ENCODE results near the gene ATP5MC3. TPM values are rescaled to one million over a fixed set of nuclear protein-coding genes. Genes with fewer than 3 reads are reported as not detected.

Gene ATP5MC3
- total RNA-seq, 3 donors from 2014 or later: 324 to 627 (median 480) TPM

DNA sequence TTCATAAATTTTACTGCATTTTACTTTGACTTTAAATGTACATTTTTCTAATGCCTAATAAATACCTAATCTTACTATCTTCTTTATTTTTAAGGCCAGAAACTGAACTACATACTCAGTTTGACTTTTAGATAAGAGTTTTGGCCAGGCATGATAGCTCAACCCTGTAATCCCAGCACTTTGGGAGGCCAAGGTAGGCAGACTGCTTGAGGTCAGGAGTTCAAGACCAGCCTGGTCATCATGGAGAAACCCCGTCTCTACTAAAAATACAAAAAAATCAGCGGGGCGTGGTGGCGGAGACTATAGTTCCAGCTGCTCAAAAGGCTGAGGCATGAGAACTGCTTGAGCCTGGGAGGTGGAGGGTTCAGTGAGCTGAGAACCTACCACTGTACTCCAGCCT, 22.6 kb downstream of the ATP5MC3 start:
- H3K9me3 ChIP-seq: no peaks in the 10 kb centered on the region
- intact Hi-C loops (cut with DNase I, micrococcal nuclease): no loop called here
- no peak for TF ChIP-seq CTCF (IDR thresholded peaks at IDR 0.05)
- no peak for ATAC-seq
- H3K4me3 ChIP-seq: no peak overlapping the region
- DNase-seq: no peak
- H3K36me3 ChIP-seq (ENCODE audit: low read depth): no peaks in the 10 kb centered on the region
- H3K4me1 ChIP-seq (ENCODE audit: low read depth): peaks cover 8% of the 10 kb centered on the region

DNA sequence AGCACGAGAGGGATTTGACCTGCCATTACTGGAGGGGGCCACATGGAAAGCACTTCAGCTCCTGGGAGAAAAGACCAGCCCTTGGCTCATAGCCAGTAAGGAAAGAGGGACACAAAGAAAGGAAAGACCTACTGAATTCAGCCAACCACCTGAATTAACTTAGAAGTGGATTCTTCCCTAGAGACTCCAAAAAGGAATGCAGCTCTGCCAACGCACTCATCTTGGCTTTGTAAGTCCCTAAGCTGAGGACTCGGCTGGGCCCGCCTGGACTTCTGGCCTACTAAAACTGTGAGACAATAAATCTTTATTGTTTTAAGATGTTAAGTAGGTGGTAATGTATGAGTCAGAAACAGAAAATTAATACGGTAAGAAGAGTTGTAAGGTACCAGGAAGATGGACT, 25.0 kb downstream of the ATP5MC3 start:
- peak; percentile 64 to 76 (median 69) for DNase-seq
- intact Hi-C loops (cut with DNase I, micrococcal nuclease): no loop called here
- Histone ChIP-seq H3K36me3 (ENCODE audit: low read depth) (no peaks in the 10 kb centered on the region), H3K9me3 (no peaks in the 10 kb centered on the region), H3K4me1 (ENCODE audit: low read depth) (peaks cover 15% of the 10 kb centered on the region), H3K4me3 (no peak overlapping the region)
- ATAC-seq: peak; percentile 98
- no peak for TF ChIP-seq CTCF (IDR thresholded peaks at IDR 0.05)

DNA sequence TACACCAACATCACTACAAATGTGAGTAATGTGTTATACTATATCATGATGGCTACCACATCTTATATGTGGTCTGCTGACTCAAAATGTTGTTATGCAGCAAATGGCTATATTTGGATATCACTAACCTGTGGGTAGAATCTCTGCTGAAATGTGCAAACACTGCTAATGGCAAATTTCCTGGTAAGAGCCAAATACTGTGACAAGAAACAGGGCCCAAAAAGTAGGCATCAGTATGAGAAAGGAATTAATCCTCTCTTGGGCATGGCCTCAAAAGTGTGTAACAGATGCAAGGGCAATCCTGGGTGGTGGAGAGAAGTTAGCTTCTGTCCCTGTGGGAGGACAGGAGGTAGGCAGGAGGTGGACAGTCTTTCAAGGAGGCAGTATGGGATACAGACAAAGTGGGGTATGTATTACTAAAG, 26.8 kb downstream of the ATP5MC3 start:
- no peak for TF ChIP-seq CTCF (IDR thresholded peaks at IDR 0.05)
- peaks cover 15% of the 10 kb centered on the region for H3K4me1 ChIP-seq (ENCODE audit: low read depth)
- intact Hi-C loops (cut with DNase I, micrococcal nuclease): no loop called here
- H3K4me3 ChIP-seq: no peak overlapping the region
- ATAC-seq (no peak), DNase-seq (no peak)
- H3K9me3 ChIP-seq: no peaks in the 10 kb centered on the region
- no peaks in the 10 kb centered on the region for H3K36me3 ChIP-seq (ENCODE audit: low read depth)

GRCh38 chr2:175152242-175152641, 29.3 kb downstream of the ATP5MC3 start:
- Histone ChIP-seq H3K4me1 (ENCODE audit: low read depth) (peaks cover 12% of the 10 kb centered on the region), H3K4me3 (no peak overlapping the region), H3K9me3 (no peaks in the 10 kb centered on the region), H3K36me3 (ENCODE audit: low read depth) (no peaks in the 10 kb centered on the region)
- intact Hi-C loops (cut with DNase I, micrococcal nuclease): no loop called here
- DNase-seq: no peak
- no peak for ATAC-seq
- no peak for TF ChIP-seq CTCF (IDR thresholded peaks at IDR 0.05)

DNA sequence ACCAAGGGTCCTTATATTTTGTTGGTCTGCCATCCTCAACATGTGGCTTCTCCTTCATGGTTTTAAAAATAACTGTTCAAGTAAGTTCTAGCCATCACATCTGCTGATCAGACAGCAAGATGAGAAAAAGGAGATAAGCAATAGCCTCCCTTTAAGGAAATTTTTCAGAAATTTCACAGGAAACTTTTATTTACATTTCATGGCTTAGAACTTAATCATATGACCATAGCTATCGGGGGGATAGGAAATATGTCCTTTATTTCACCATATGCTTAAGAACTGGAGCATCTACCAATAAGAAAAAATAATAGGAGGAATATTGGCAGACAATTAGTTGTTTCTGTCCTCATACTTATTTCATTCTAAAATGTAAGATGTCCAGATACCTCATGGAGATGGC, 29.7 kb downstream of the ATP5MC3 start:
- ATAC-seq (no peak), DNase-seq (no peak)
- Histone ChIP-seq H3K4me3 (no peak overlapping the region), H3K4me1 (ENCODE audit: low read depth) (peaks cover 7% of the 10 kb centered on the region), H3K36me3 (ENCODE audit: low read depth) (no peaks in the 10 kb centered on the region), H3K9me3 (no peaks in the 10 kb centered on the region)
- no peak for TF ChIP-seq CTCF (IDR thresholded peaks at IDR 0.05)
- intact Hi-C loops (cut with DNase I, micrococcal nuclease): no loop called here

GRCh38 chr2:175147186-175147585, 34.3 kb downstream of the ATP5MC3 start:
- no peaks in the 10 kb centered on the region for H3K9me3 ChIP-seq
- TF ChIP-seq CTCF (IDR thresholded peaks at IDR 0.05): no peak
- no peaks in the 10 kb centered on the region for H3K36me3 ChIP-seq (ENCODE audit: low read depth)
- peaks cover 2% of the 10 kb centered on the region for H3K4me1 ChIP-seq (ENCODE audit: low read depth)
- H3K4me3 ChIP-seq: no peak overlapping the region
- intact Hi-C loops (cut with DNase I, micrococcal nuclease): no loop called here
- DNase-seq (no peak), ATAC-seq (no peak)
